IMR-90 (cell line): ENCODE measurements around the gene SNRNP70. TPM values are rescaled to one million over a fixed set of nuclear protein-coding genes. Genes with fewer than 3 reads are reported as not detected.
"Not testable (repeated sequence)": the region's sequence is repeated elsewhere in the genome, so short reads cannot be mapped to it uniquely, and the experiment has no call there.

Experiments
- ATAC-seq: fragments of 200-7000 bp; cut with Tn5 transposase; 2 replicates; pipeline ENCODE4 v1.9.1; 2020; ENCODE audit warnings: low read depth, mild to moderate bottlenecking, moderate library complexity
- BruUV-seq: library from RNA; stranded (reverse); fragments of 400-500 nt; replicated peaks from 2 replicates; lab custom pipeline; 2021; lab: Mats Ljungman, UMichigan
- CTCF ChIA-PET: fragments of 300-600 bp; formaldehyde crosslinking; extraction: SDS; loops from one replicate; lab custom pipeline; 2021; ENCODE audit warnings: antibody characterized with exemption; lab: Yijun Ruan, JAX
- POLR2A ChIA-PET: fragments of 300-600 bp; sonication (Branson Sonifier 250); formaldehyde crosslinking; loops from one replicate; lab custom pipeline; 2022; ENCODE audit warnings: antibody characterized with exemption; ENCODE audit not compliant: unreplicated experiment; lab: Charles Lee
- DNase-seq: peaks from one replicate; pipeline ENCODE4 v3.0.0; 2013
- H2AFZ ChIP-seq: replicated peaks from 2 replicates; pipeline ENCODE3; 2013; ENCODE audit warnings: low read length, mild to moderate bottlenecking; ENCODE audit not compliant: poor library complexity
- H2AK5ac ChIP-seq: 2 replicates; pipeline ENCODE4 v1.6.1; 2013; ENCODE audit warnings: low read depth, low read length, inconsistent platforms
- H2AK9ac ChIP-seq: replicated peaks from 2 replicates; pipeline ENCODE3; 2013; ENCODE audit warnings: mild to moderate bottlenecking, low read depth, low read length, moderate library complexity; ENCODE audit not compliant: poor library complexity
- H2BK120ac ChIP-seq: 2 replicates; pipeline ENCODE4 v1.6.1; 2013; ENCODE audit warnings: low read depth, low read length, inconsistent platforms
- H2BK15ac ChIP-seq: 3 replicates; pipeline ENCODE4 v1.6.1; 2013; ENCODE audit warnings: low read depth, low read length, inconsistent platforms
- H2BK20ac ChIP-seq: 2 replicates; pipeline ENCODE4 v1.6.1; 2013; ENCODE audit warnings: low read depth, mild to moderate bottlenecking, inconsistent platforms, low read length, moderate library complexity
- H2BK5ac ChIP-seq: 2 replicates; pipeline ENCODE4 v1.6.1; 2013; ENCODE audit warnings: mild to moderate bottlenecking, low read depth, low read length, inconsistent platforms; ENCODE audit not compliant: poor library complexity, severe bottlenecking
- H3K14ac ChIP-seq: replicated peaks from 2 replicates; pipeline ENCODE4 v1.6.1; 2013; ENCODE audit warnings: low read depth, low read length, inconsistent platforms
- H3K18ac ChIP-seq: 2 replicates; pipeline ENCODE4 v1.6.1; 2013; ENCODE audit warnings: low read depth, low read length, control low read depth
- H3K23ac ChIP-seq: 2 replicates; pipeline ENCODE4 v1.6.1; 2013; ENCODE audit warnings: low read depth, low read length, inconsistent platforms
- H3K27ac ChIP-seq: 2 replicates; pipeline ENCODE4 v1.5.1; 2013; ENCODE audit warnings: mild to moderate bottlenecking, control low read depth, low read length; ENCODE audit not compliant: insufficient read depth
- H3K27me3 ChIP-seq: 2 replicates; pipeline ENCODE4 v1.6.1; 2013; ENCODE audit warnings: low read length; ENCODE audit not compliant: control insufficient read depth, insufficient read depth
- H3K36me3 ChIP-seq: 2 replicates; pipeline ENCODE4 v1.6.1; 2013; ENCODE audit warnings: low read length, mixed read lengths; ENCODE audit not compliant: control insufficient read depth, insufficient read depth
- H3K4ac ChIP-seq: 2 replicates; pipeline ENCODE4 v1.6.1; 2013; ENCODE audit warnings: low read depth, low read length, inconsistent platforms
- H3K4me1 ChIP-seq: 2 replicates; pipeline ENCODE4 v1.6.1; 2013; ENCODE audit warnings: low read length, mixed read lengths; ENCODE audit not compliant: control insufficient read depth, insufficient read depth
- H3K4me2 ChIP-seq: 2 replicates; pipeline ENCODE4 v1.6.1; 2013; ENCODE audit warnings: low read depth, mild to moderate bottlenecking, control low read depth, low read length, moderate library complexity
- H3K4me3 ChIP-seq: 2 replicates; pipeline ENCODE4 v1.5.1; 2013; ENCODE audit warnings: low read depth, mild to moderate bottlenecking, control low read depth, low read length, moderate library complexity; ENCODE audit not compliant: insufficient read depth
- H3K56ac ChIP-seq: 2 replicates; pipeline ENCODE4 v1.6.1; 2013; ENCODE audit warnings: low read length, inconsistent platforms; ENCODE audit not compliant: insufficient read depth; ENCODE audit errors: extremely low read depth
- H3K79me1 ChIP-seq, 2 experiments: 2 replicates each; pipeline ENCODE4 v1.6.1; 2013; ENCODE audit warnings: low read length in 2 of 2, inconsistent platforms in 1 of 2, low read depth in 1 of 2
- H3K9ac ChIP-seq: 2 replicates; pipeline ENCODE4 v1.6.1; 2013; ENCODE audit warnings: low read depth, low read length, control low read depth
- H3K9me1 ChIP-seq: 2 replicates; pipeline ENCODE4 v1.6.1; 2013; ENCODE audit warnings: low read length, inconsistent platforms; ENCODE audit not compliant: insufficient read depth
- H3K9me3 ChIP-seq: 2 replicates; pipeline ENCODE4 v1.6.1; 2013; ENCODE audit warnings: low read length; ENCODE audit not compliant: control insufficient read depth, insufficient read depth
- H4K20me1 ChIP-seq: 2 replicates; pipeline ENCODE4 v1.6.1; 2013; ENCODE audit warnings: low read length, inconsistent platforms; ENCODE audit not compliant: insufficient read depth
- H4K5ac ChIP-seq: 2 replicates; pipeline ENCODE4 v1.6.1; 2013; ENCODE audit warnings: mild to moderate bottlenecking, low read depth, low read length, control low read depth
- H4K8ac ChIP-seq, 2 experiments: 2 replicates each; pipeline ENCODE4 v1.6.1; 2013; ENCODE audit warnings: low read depth in 2 of 2, low read length in 2 of 2, control low read depth in 1 of 2, inconsistent platforms in 1 of 2
- H4K91ac ChIP-seq: 2 replicates; pipeline ENCODE4 v1.6.1; 2013; ENCODE audit warnings: low read depth, low read length, inconsistent platforms; ENCODE audit not compliant: insufficient read depth
- WGBS, 2 experiments: methylation state at CpG; one replicate each; pipeline versions ENCODE4 v1.1.5 to v1.1.7; 2013; ENCODE audit warnings: missing lambda C conversion rate in 2 of 2; ENCODE audit not compliant: insufficient read length in 1 of 2; ENCODE audit errors: extremely low coverage in 2 of 2; 5-methylcytosine and 5-hydroxymethylcytosine counted together
- dilution Hi-C: fragments of 300-500 bp; cut with HindIII; formaldehyde crosslinking; loops from one replicate; pipeline ENCODE4 v1.14.3; 2018; ENCODE audit warnings: low sequenced_read_pairs; ENCODE audit not compliant: unreplicated experiment
- in situ Hi-C: fragments of 300-500 bp; cut with MboI; formaldehyde crosslinking; loops from 3 replicates; pipeline ENCODE4 v1.14.3; 2019; ENCODE audit warnings: low sequenced_read_pairs, inconsistent platforms, mixed read lengths
- intact Hi-C: fragments of 100-400 bp; cut with micrococcal nuclease; formaldehyde crosslinking; loops from 2 replicates; pipeline ENCODE4 v1.10.0; 2022
- polyA plus RNA-seq, 3 experiments: library from polyadenylated mRNA; depleted of rRNA; stranded (reverse); fragments of >200 nt; gene quantifications; 2 replicates each; pipeline ENCODE4 v1.2.3, GENCODE V29; 2012; ENCODE audit warnings: low replicate concordance in 1 of 3
- total RNA-seq: library from RNA; depleted of rRNA; stranded (reverse); fragments of >200 nt; gene quantifications from 2 replicates; pipeline ENCODE4 v1.2.3, GENCODE V29; 2012

The SNRNP70 gene
- total and polyA plus RNA-seq, 2 of the 4 experiments (the other 2 are of a cell fraction): 72.8 to 200 TPM

DNA sequence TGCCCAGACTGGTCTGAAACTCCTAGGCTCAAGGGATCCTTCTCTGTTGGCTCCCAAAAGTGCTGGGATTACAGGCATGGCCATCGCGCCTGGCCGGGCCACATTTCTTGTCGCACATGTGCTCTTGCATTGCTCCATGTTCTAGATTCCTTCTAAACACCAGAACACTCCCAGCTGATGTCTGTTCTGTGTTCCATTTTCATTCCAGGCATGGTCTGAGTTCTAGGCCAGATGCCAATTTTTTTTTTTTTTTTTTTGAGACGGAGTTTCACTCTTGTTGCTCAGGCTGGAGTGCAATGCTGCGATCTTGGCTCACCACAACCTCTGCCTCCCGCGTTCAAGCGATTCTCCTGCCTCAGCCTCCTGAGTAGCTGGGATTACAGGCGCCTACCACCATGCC lies 36.6 kb downstream of the SNRNP70 start:
- H3K9me3 ChIP-seq, intact Hi-C loops, CTCF ChIA-PET, H3K9ac ChIP-seq, H3K56ac ChIP-seq, H3K27ac ChIP-seq, H2BK20ac ChIP-seq, H2BK5ac ChIP-seq, H3K4ac ChIP-seq, H4K91ac ChIP-seq, H3K18ac ChIP-seq, H4K20me1 ChIP-seq, H2AFZ ChIP-seq, BruUV-seq, POLR2A ChIA-PET, H4K5ac ChIP-seq, H2AK9ac ChIP-seq, DNase-seq, H3K14ac ChIP-seq, H3K4me1 ChIP-seq, H3K23ac ChIP-seq, H2BK15ac ChIP-seq, ATAC-seq, dilution Hi-C loops, H2AK5ac ChIP-seq, H3K9me1 ChIP-seq, H3K4me2 ChIP-seq, H3K4me3 ChIP-seq, H3K36me3 ChIP-seq, in situ Hi-C loops, H4K8ac ChIP-seq, H2BK120ac ChIP-seq: not testable (repeated sequence)
- Histone ChIP-seq H3K79me1 (peaks cover 0 to 13% of the 10 kb centered on the region in 2 experiments; a peak in 2 of 4 replicates), H3K27me3 (peaks cover 12% of the 10 kb centered on the region)
- 74% methylated on average over 7 of the region's 10 CpGs; no CpG with 5 or more reads in 1 of the 2 experiments for WGBS, 2 experiments

GRCh38 chr19:49123285-49123684 lies 38.0 kb downstream of the SNRNP70 start:
- dilution Hi-C loops, H4K91ac ChIP-seq, H3K14ac ChIP-seq, H3K4ac ChIP-seq, BruUV-seq, H3K27ac ChIP-seq, H2AK5ac ChIP-seq, H3K36me3 ChIP-seq, H3K23ac ChIP-seq, H4K5ac ChIP-seq, H2BK5ac ChIP-seq, H3K9ac ChIP-seq, H2BK15ac ChIP-seq, H3K79me1 ChIP-seq, H3K18ac ChIP-seq, ATAC-seq, H3K9me1 ChIP-seq, POLR2A ChIA-PET, H4K8ac ChIP-seq, in situ Hi-C loops, H3K9me3 ChIP-seq, CTCF ChIA-PET, DNase-seq, H3K4me1 ChIP-seq, H3K56ac ChIP-seq, intact Hi-C loops, H2BK120ac ChIP-seq, H4K20me1 ChIP-seq, H2AFZ ChIP-seq, H3K4me3 ChIP-seq, H2AK9ac ChIP-seq, H3K4me2 ChIP-seq, H2BK20ac ChIP-seq: not testable (repeated sequence)
- 70% methylated on average over 5 of the region's 11 CpGs; no CpG with 5 or more reads in 1 of the 2 experiments for WGBS, 2 experiments
- peaks cover 12% of the 10 kb centered on the region for H3K27me3 ChIP-seq
